Mesenchymal stem cell (in vitro differentiated cells and primary cell): Measurements from ENCODE around the gene APOA5.

ENCODE experiments used
- DNase-seq: peaks from one replicate; pipeline ENCODE4 v3.0.0-alpha.2; 2013
- H2AFZ ChIP-seq: one replicate; pipeline ENCODE4 v1.6.1; 2013; ENCODE audit warnings: low read depth, mild to moderate bottlenecking, control low read depth, inconsistent platforms, low read length, moderate library complexity
- H2AK5ac ChIP-seq: 2 replicates; pipeline ENCODE4 v1.6.1; 2013; ENCODE audit warnings: low read length, moderate library complexity, mild to moderate bottlenecking, inconsistent platforms; ENCODE audit not compliant: severe bottlenecking
- H2BK120ac ChIP-seq: one replicate; pipeline ENCODE4 v1.6.1; 2013; ENCODE audit warnings: low read depth, mild to moderate bottlenecking, inconsistent platforms, low read length, moderate library complexity
- H2BK12ac ChIP-seq, 2 experiments: one replicate each; pipeline ENCODE4 v1.6.1; 2013; ENCODE audit warnings: inconsistent platforms in 2 of 2, low read length in 2 of 2, mild to moderate bottlenecking in 2 of 2, moderate library complexity in 2 of 2, control low read depth in 1 of 2
- H2BK15ac ChIP-seq: one replicate; pipeline ENCODE4 v1.6.1; 2013; ENCODE audit warnings: mild to moderate bottlenecking, low read depth, inconsistent platforms; ENCODE audit not compliant: poor library complexity, severe bottlenecking
- H2BK5ac ChIP-seq: 2 replicates; pipeline ENCODE4 v1.6.1; 2013; ENCODE audit warnings: low read depth, mild to moderate bottlenecking, low read length, control low read depth, inconsistent platforms; ENCODE audit not compliant: poor library complexity, severe bottlenecking
- H3K14ac ChIP-seq, 2 experiments: one replicate each; pipeline ENCODE4 v1.6.1; 2013; ENCODE audit warnings: inconsistent platforms in 2 of 2, low read length in 2 of 2, control low read depth in 1 of 2, mild to moderate bottlenecking in 1 of 2, moderate library complexity in 1 of 2
- H3K18ac ChIP-seq, 2 experiments: one replicate each; pipeline ENCODE4 v1.6.1; 2013; ENCODE audit warnings: inconsistent platforms in 2 of 2, low read length in 2 of 2, control low read depth in 1 of 2, low read depth in 1 of 2, mild to moderate bottlenecking in 1 of 2
- H3K23ac ChIP-seq, 2 experiments: one replicate each; pipeline ENCODE4 v1.6.1; 2013; ENCODE audit warnings: inconsistent platforms in 2 of 2, low read length in 2 of 2, mild to moderate bottlenecking in 2 of 2, moderate library complexity in 2 of 2, control low read depth in 1 of 2
- H3K27ac ChIP-seq: 2 replicates; pipeline ENCODE4 v1.5.1; 2013; ENCODE audit warnings: mild to moderate bottlenecking, moderate library complexity, low read length, control low read depth, inconsistent platforms; ENCODE audit not compliant: poor library complexity, severe bottlenecking
- H3K27me3 ChIP-seq, 2 experiments: 2 replicates each; pipeline versions ENCODE4 v1.6.1 to v1.7.0; 2013; ENCODE audit warnings: low read length in 2 of 2, mild to moderate bottlenecking in 2 of 2, moderate library complexity in 2 of 2, control low read depth in 1 of 2, inconsistent platforms in 1 of 2; ENCODE audit not compliant: control insufficient read depth in 1 of 2, insufficient read depth in 1 of 2
- H3K36me3 ChIP-seq, 2 experiments: 2 replicates each; pipeline versions ENCODE4 v1.6.1 to v1.7.0; 2013; ENCODE audit warnings: low read length in 2 of 2, control low read depth in 1 of 2, inconsistent platforms in 1 of 2, low read depth in 1 of 2, mild to moderate bottlenecking in 1 of 2; ENCODE audit not compliant: insufficient read depth in 2 of 2, control insufficient read depth in 1 of 2
- H3K4ac ChIP-seq, 2 experiments: one replicate each; pipeline ENCODE4 v1.6.1; 2013; ENCODE audit warnings: inconsistent platforms in 2 of 2, low read length in 2 of 2, mild to moderate bottlenecking in 2 of 2, moderate library complexity in 2 of 2, control low read depth in 1 of 2, low read depth in 1 of 2
- H3K4me1 ChIP-seq: 2 replicates; pipeline ENCODE4 v1.6.1; 2013; ENCODE audit warnings: low read depth, low read length, control low read depth; ENCODE audit not compliant: control insufficient read depth, insufficient read depth
- H3K4me2 ChIP-seq: 2 replicates; pipeline ENCODE4 v1.6.1; 2013; ENCODE audit warnings: low read length, mild to moderate bottlenecking, inconsistent platforms; ENCODE audit not compliant: poor library complexity, severe bottlenecking
- H3K4me3 ChIP-seq, 2 experiments: 2 replicates each; pipeline versions ENCODE4 v1.5.1 to v1.7.0; 2013; ENCODE audit warnings: low read length in 2 of 2, mild to moderate bottlenecking in 2 of 2, control low read depth in 1 of 2, low read depth in 1 of 2; ENCODE audit not compliant: insufficient read depth in 1 of 2
- H3K79me1 ChIP-seq: replicated peaks from 2 replicates; pipeline ENCODE4 v1.6.1; 2013; ENCODE audit warnings: mild to moderate bottlenecking, control low read depth, low read length, inconsistent platforms; ENCODE audit not compliant: poor library complexity, severe bottlenecking
- H3K9ac ChIP-seq: 2 replicates; pipeline ENCODE4 v1.7.0; 2013; ENCODE audit warnings: mild to moderate bottlenecking, low read length, moderate library complexity
- H3K9me3 ChIP-seq: 2 replicates; pipeline ENCODE4 v1.7.0; 2013; ENCODE audit warnings: mild to moderate bottlenecking, low read length; ENCODE audit not compliant: control insufficient read depth
- H4K8ac ChIP-seq: one replicate; pipeline ENCODE4 v1.6.1; 2013; ENCODE audit warnings: inconsistent platforms, mild to moderate bottlenecking, low read length, moderate library complexity
- H4K91ac ChIP-seq: one replicate; pipeline ENCODE4 v1.6.1; 2013; ENCODE audit warnings: mild to moderate bottlenecking, low read length, inconsistent platforms
- WGBS: methylation state at CpG from one replicate; pipeline ENCODE4 v1.1.7; 2013; ENCODE audit warnings: mixed read lengths; 5-methylcytosine and 5-hydroxymethylcytosine counted together

The APOA5 gene

DNA sequence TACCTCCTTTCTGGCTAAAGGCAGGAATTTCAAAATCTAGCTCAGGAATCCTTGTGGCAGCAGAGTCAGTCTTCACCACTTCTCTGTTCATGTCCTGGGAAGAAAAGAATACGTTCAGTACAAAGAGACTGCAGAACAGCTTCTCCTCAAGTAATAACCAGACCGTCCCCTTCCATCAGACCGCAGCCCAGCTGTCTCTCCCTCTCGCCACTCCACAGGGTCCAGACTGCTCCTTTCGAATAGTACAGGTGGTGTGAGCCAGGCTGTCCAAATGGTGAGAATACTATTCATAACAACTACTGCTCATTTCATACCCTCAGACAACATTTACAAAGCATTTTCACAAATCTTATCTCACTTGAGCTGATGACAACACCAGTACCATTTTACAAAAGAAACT, 4.7 kb downstream of the APOA5 start:
- Histone ChIP-seq H3K4me3 (peak overlapping the region in 1 of 2 experiments; percentile 95), H2AK5ac (no peak overlapping the region), H3K9ac (peak overlapping the region; percentile 91), H3K27ac (no peak overlapping the region), H3K9me3 (no peaks in the 10 kb centered on the region), H2BK15ac (no peak overlapping the region), H3K23ac (no peak overlapping the region), H3K4me1 (peaks cover 13% of the 10 kb centered on the region), H3K4me2 (peak overlapping the region; percentile 88), H2BK120ac (no peak overlapping the region), H3K18ac (no peak overlapping the region), H2BK12ac (no peak overlapping the region), H2AFZ (no peak overlapping the region), H3K14ac (no peak overlapping the region), H3K79me1 (peaks cover 26% of the 10 kb centered on the region), H2BK5ac (no peak overlapping the region), H4K91ac (no peak overlapping the region), H3K4ac (no peak overlapping the region), H4K8ac (no peak overlapping the region), H3K27me3 (no peaks in the 10 kb centered on the region), H3K36me3 (peaks cover 31 to 48% of the 10 kb centered on the region in 2 experiments)
- DNase-seq = no peak
- 74% methylated on average over 5 of the region's 5 CpGs for WGBS

DNA sequence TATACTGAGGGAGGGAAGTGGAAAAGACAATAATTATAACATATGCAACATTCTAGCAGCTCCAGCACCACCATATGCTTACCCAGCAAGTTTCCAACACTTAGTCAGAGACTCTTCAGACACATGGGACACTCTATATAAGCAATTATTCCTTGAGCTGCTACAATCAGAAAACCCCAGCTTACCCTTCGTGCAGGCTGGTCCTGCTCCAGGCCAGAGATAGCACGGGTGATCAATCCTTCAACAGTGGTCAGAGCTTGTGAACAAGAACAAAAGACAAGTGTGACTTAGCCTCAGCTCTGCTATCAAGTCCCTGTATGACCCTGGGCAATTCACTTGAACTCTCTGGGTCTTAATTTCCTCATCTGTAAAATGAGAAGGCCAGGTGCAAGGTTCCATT, 5.4 kb downstream of the APOA5 start:
- Histone ChIP-seq H3K4ac (no peak overlapping the region), H2AFZ (no peak overlapping the region), H3K79me1 (peaks cover 26% of the 10 kb centered on the region), H2BK5ac (no peak overlapping the region), H3K9ac (peak overlapping the region; percentile 91), H3K23ac (no peak overlapping the region), H3K27ac (no peak overlapping the region), H3K4me3 (peak overlapping the region in 1 of 2 experiments; percentile 95), H4K8ac (no peak overlapping the region), H2BK15ac (no peak overlapping the region), H2AK5ac (no peak overlapping the region), H2BK120ac (no peak overlapping the region), H3K9me3 (no peaks in the 10 kb centered on the region), H3K4me2 (no peak overlapping the region), H3K27me3 (no peaks in the 10 kb centered on the region), H3K36me3 (peaks cover 35 to 52% of the 10 kb centered on the region in 2 experiments), H3K4me1 (peaks cover 11% of the 10 kb centered on the region), H3K14ac (no peak overlapping the region), H2BK12ac (no peak overlapping the region), H3K18ac (no peak overlapping the region), H4K91ac (no peak overlapping the region)
- no peak for DNase-seq
- WGBS = 90% methylated on average over 2 of the region's 2 CpGs

DNA sequence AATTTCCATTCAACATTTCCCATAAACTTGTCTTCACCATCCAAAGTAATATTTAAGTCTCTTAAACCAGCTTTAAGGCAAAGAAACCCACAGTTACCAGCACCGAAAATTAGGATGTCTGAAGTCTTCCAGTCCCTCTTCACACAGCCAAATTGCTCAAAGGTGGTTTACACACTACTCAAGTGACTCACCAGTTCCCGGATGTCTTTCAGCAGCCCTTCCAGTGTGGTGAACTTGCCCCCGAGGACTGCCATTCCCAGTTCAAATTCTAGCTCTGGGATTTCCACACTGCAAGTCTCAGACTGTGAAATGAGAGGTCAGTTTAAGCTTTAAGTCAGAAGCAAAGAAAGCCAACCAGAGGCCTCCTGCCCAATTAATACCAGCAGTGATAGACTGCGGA, 9.0 kb downstream of the APOA5 start:
- H3K4me2 ChIP-seq = no peak overlapping the region
- H3K14ac ChIP-seq = no peak overlapping the region
- H3K4ac ChIP-seq = no peak overlapping the region
- no peak overlapping the region for H2AK5ac ChIP-seq
- peaks cover 34% of the 10 kb centered on the region for H3K79me1 ChIP-seq
- no peak overlapping the region for H2BK12ac ChIP-seq
- H3K9me3 ChIP-seq = no peaks in the 10 kb centered on the region
- H2BK5ac ChIP-seq = no peak overlapping the region
- H3K4me1 ChIP-seq = peaks cover 2% of the 10 kb centered on the region
- no peak overlapping the region for H4K8ac ChIP-seq
- H3K27me3 ChIP-seq = no peaks in the 10 kb centered on the region
- H3K27ac ChIP-seq = no peak overlapping the region
- no peak overlapping the region for H3K4me3 ChIP-seq
- H2BK15ac ChIP-seq = no peak overlapping the region
- H3K36me3 ChIP-seq = peaks cover 49 to 86% of the 10 kb centered on the region in 2 experiments
- WGBS = 81% methylated on average over 4 of the region's 4 CpGs
- H3K23ac ChIP-seq = no peak overlapping the region
- peak overlapping the region; percentile 13 for H3K9ac ChIP-seq
- DNase-seq = peak; percentile 41
- no peak overlapping the region for H4K91ac ChIP-seq
- no peak overlapping the region for H3K18ac ChIP-seq
- H2AFZ ChIP-seq = no peak overlapping the region
- no peak overlapping the region for H2BK120ac ChIP-seq

DNA sequence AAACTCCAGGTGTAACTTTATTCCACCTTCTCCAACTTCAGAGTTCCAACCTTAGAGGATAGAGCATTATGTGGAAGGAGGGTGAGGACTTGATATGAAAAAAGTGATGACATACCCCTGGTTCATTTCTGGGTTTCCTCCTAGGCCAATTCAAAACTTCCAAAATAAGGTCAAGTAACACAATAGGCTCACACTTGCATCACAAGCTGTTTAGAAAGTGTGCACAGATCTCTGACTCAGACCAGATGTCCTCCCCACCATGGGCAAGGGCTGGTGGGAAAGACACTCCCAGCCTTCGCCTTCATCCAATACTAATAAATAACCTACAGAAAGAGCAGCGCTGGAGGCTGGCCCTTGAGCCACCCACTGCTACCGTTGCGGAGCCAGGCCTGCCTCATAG, 13.1 kb downstream of the APOA5 start:
- H3K9ac ChIP-seq = no peak overlapping the region
- no peak overlapping the region for H4K91ac ChIP-seq
- no peak overlapping the region for H2AK5ac ChIP-seq
- no peak for DNase-seq
- no peaks in the 10 kb centered on the region for H3K4me1 ChIP-seq
- 98% methylated on average over 4 of the region's 4 CpGs for whole genome bisulfite sequencing
- H2BK15ac ChIP-seq = no peak overlapping the region
- H3K14ac ChIP-seq = no peak overlapping the region
- H3K4ac ChIP-seq = no peak overlapping the region
- H3K36me3 ChIP-seq = peaks cover 38 to 73% of the 10 kb centered on the region in 2 experiments
- no peak overlapping the region for H3K4me2 ChIP-seq
- H2BK120ac ChIP-seq = no peak overlapping the region
- H3K4me3 ChIP-seq = no peak overlapping the region
- H2AFZ ChIP-seq = no peak overlapping the region
- H2BK5ac ChIP-seq = no peak overlapping the region
- H3K23ac ChIP-seq = no peak overlapping the region
- peaks cover 14% of the 10 kb centered on the region for H3K79me1 ChIP-seq
- no peaks in the 10 kb centered on the region for H3K27me3 ChIP-seq
- H3K18ac ChIP-seq = no peak overlapping the region
- no peak overlapping the region for H4K8ac ChIP-seq
- no peaks in the 10 kb centered on the region for H3K9me3 ChIP-seq
- no peak overlapping the region for H3K27ac ChIP-seq
- H2BK12ac ChIP-seq = no peak overlapping the region
